Panc1 (cell line): Measurements from ENCODE around the gene KCNN3. TPM values are rescaled to one million over a fixed set of nuclear protein-coding genes. Genes with fewer than 3 reads are reported as not detected.

Experiments
- ATAC-seq: fragments of 200-7000 bp; cut with Tn5 transposase; 2 replicates; pipeline ENCODE4 v1.9.1; 2020; ENCODE audit warnings: mild to moderate bottlenecking, moderate library complexity
- BruUV-seq: library from RNA; stranded (reverse); fragments of 400-500 nt; replicated peaks from 2 replicates; lab custom pipeline; 2021; lab: Mats Ljungman, UMichigan
- CTCF ChIA-PET: fragments of 300-600 bp; sonication (Branson Sonifier 250); formaldehyde crosslinking; loops from one replicate; lab custom pipeline; 2022; ENCODE audit warnings: antibody characterized with exemption; lab: Charles Lee
- POLR2A ChIA-PET: fragments of 300-600 bp; sonication (Branson Sonifier 250); formaldehyde crosslinking; loops from one replicate; lab custom pipeline; 2022; ENCODE audit warnings: antibody characterized with exemption; lab: Charles Lee
- DNase-seq: peaks from one replicate; pipeline ENCODE4 v3.0.0-alpha.2; 2010; ENCODE audit warnings: low read depth, low spot score
- H3K27ac ChIP-seq: 2 replicates; pipeline ENCODE4 v1.5.1; 2011; ENCODE audit warnings: mild to moderate bottlenecking, low read length, inconsistent platforms
- H3K27me3 ChIP-seq: fragments of 200-500 bp; sonication (Bioruptor generic); 2 replicates; pipeline ENCODE4 v1.6.0; 2014; ENCODE audit warnings: low read length, inconsistent platforms; ENCODE audit not compliant: control insufficient read depth, insufficient read depth
- H3K36me3 ChIP-seq: fragments of 200-500 bp; sonication (Bioruptor generic); 2 replicates; pipeline ENCODE4 v1.5.1; 2014; ENCODE audit warnings: inconsistent platforms, mild to moderate bottlenecking, low read length, moderate library complexity; ENCODE audit not compliant: control insufficient read depth, insufficient read depth
- H3K4me1 ChIP-seq: 2 replicates; pipeline ENCODE4 v1.5.1; 2011; ENCODE audit warnings: inconsistent platforms, mild to moderate bottlenecking, low read length, moderate library complexity; ENCODE audit not compliant: control insufficient read depth, insufficient read depth
- H3K4me3 ChIP-seq, 2 experiments: 2 replicates each; pipeline ENCODE4 v1.5.1; 2011 to 2012; ENCODE audit warnings: low read depth in 2 of 2, low read length in 2 of 2, mild to moderate bottlenecking in 2 of 2, inconsistent platforms in 1 of 2, moderate library complexity in 1 of 2
- H3K9me3 ChIP-seq: fragments of 200-500 bp; sonication (Bioruptor generic); 2 replicates; pipeline ENCODE4 v1.5.1; 2014; ENCODE audit warnings: low read depth, mild to moderate bottlenecking, inconsistent platforms, low read length, moderate library complexity; ENCODE audit not compliant: control insufficient read depth, insufficient read depth
- CTCF ChIP-seq: fragments of 450-650 bp; IDR thresholded peaks from 2 replicates; pipeline ENCODE4 v1.5.1; 2017; ENCODE audit warnings: mild to moderate bottlenecking
- POLR2AphosphoS5 ChIP-seq: IDR thresholded peaks from 2 replicates; pipeline ENCODE4 v1.6.1; 2012; ENCODE audit warnings: mild to moderate bottlenecking, low read depth, low read length, moderate library complexity
- REST ChIP-seq, 2 experiments: IDR thresholded peaks; 2 replicates each; pipeline ENCODE4 v1.6.1; 2011 to 2012; ENCODE audit warnings: low read depth in 2 of 2, control low read depth in 1 of 2, low read length in 1 of 2, mild to moderate bottlenecking in 1 of 2, moderate library complexity in 1 of 2; ENCODE audit not compliant: insufficient read depth in 1 of 2
- SIN3A ChIP-seq: IDR thresholded peaks from 2 replicates; pipeline ENCODE4 v1.6.1; 2012; ENCODE audit warnings: low read depth, mild to moderate bottlenecking, low read length, moderate library complexity, borderline replicate concordance; ENCODE audit not compliant: insufficient read depth
- TCF7L2 ChIP-seq: IDR thresholded peaks from 2 replicates; pipeline ENCODE4 v1.6.1; 2011; ENCODE audit warnings: mild to moderate bottlenecking, low read depth, low read length, inconsistent platforms
- in situ Hi-C: cut with HindIII; loops from 2 replicates; pipeline ENCODE4 v1.10.0; 2016; ENCODE audit warnings: low sequenced_read_pairs, low pct_unique_long_range_greater_than_20kb
- intact Hi-C: fragments of 100-400 bp; cut with micrococcal nuclease; formaldehyde crosslinking; loops from one replicate; pipeline ENCODE4 v1.10.0; 2022; ENCODE audit not compliant: unreplicated experiment
- total RNA-seq: library from RNA; stranded (reverse); gene quantifications from one replicate; pipeline ENCODE4 v1.2.1, GENCODE V29; 2021; ENCODE audit not compliant: unreplicated experiment

The KCNN3 gene
- total RNA-seq, 1 experiment from 2014 or later: 0.05 TPM

GRCh38 chr1:154743526-154744036, 126.5 kb downstream of the KCNN3 start:
- TF ChIP-seq SIN3A (no peak), REST (IDR thresholded peaks at IDR 0.05; ENCODE audit: insufficient read depth in 1 of 2, low read depth in 2 of 2, low read length in 1 of 2) (no peak), CTCF (no peak), POLR2AphosphoS5 (no peak), TCF7L2 (no peak)
- Histone ChIP-seq H3K9me3 (no peaks in the 10 kb centered on the region), H3K27me3 (peaks cover 28% of the 10 kb centered on the region), H3K4me3 (no peak overlapping the region), H3K4me1 (no peaks in the 10 kb centered on the region), H3K36me3 (no peaks in the 10 kb centered on the region), H3K27ac (no peak overlapping the region)
- ChIA-PET CTCF (no interaction called here), POLR2A (no interaction called here)
- intact Hi-C loops: no loop called here
- no peak for ATAC-seq
- in situ Hi-C loops: no loop called here
- no TSS peak for BruUV-seq
- DNase-seq: no peak

- Histone ChIP-seq H3K27me3 (peaks cover 35% of the 10 kb centered on the region), H3K27ac (no peak overlapping the region), H3K36me3 (no peaks in the 10 kb centered on the region), H3K4me3 (no peak overlapping the region), H3K9me3 (no peaks in the 10 kb centered on the region), H3K4me1 (no peaks in the 10 kb centered on the region)
- intact Hi-C loops (no loop called here), in situ Hi-C loops (no loop called here)
- no peak for ATAC-seq
- CTCF ChIA-PET: interaction anchor here (0.6 kb wide), 1 partner anchor 287 kb away, joined by 3 read pairs; no protein-coding TSS in a partner anchor
- POLR2A ChIA-PET: no interaction called here
- TF ChIP-seq CTCF (no peak), SIN3A (no peak), TCF7L2 (no peak), REST (IDR thresholded peaks at IDR 0.05; ENCODE audit: insufficient read depth in 1 of 2, low read depth in 2 of 2, low read length in 1 of 2) (no peak), POLR2AphosphoS5 (no peak)
- no TSS peak for BruUV-seq
- DNase-seq: no peak
These were observed 127.5 kb downstream of the KCNN3 start for GRCh38 chr1:154742606-154743005.
